Measurements from ENCODE around the gene EHMT2.

GRCh38 chr6:31888276-31889258 lies 8.9 kb downstream of the EHMT2 start:
- TF ChIP-seq YY1 (IDR thresholded peaks at IDR 0.05; ENCODE audit: insufficient read depth, insufficient read length), result no peak
- TF ChIP-seq SUZ12 (IDR thresholded peaks at IDR 0.05; ENCODE audit: extremely low read depth, insufficient read depth, insufficient read length), result no peak

Measured in NT2/D1 (cell line).